Tibial nerve (tissue), 4 donors: ENCODE data around the gene UBASH3A. TPM values are rescaled to one million over a fixed set of nuclear protein-coding genes. Genes with fewer than 3 reads are reported as not detected.

Experiments used
- DNase-seq, 2 donors: peaks; one replicate each; pipeline ENCODE4 v3.0.0-alpha.2; 2019; ENCODE audit warnings: low spot score in 2 of 2
- H3K27ac ChIP-seq, 4 donors: fragments of 200-600 bp; sonication (generic) in 3 of 4; one replicate each; pipeline ENCODE4 v1.5.1; 2017 to 2019; ENCODE audit warnings: mild to moderate bottlenecking in 1 of 4
- H3K27me3 ChIP-seq, 2 donors: fragments of 200-600 bp; sonication (generic) in 1 of 2; one replicate each; pipeline versions ENCODE4 v1.5.1 to v1.6.0; 2017 to 2019
- H3K36me3 ChIP-seq, 3 donors: fragments of 200-600 bp; sonication (generic); one replicate each; pipeline ENCODE4 v1.5.1; 2018 to 2019
- H3K4me1 ChIP-seq, 4 donors: fragments of 200-600 bp; sonication (generic) in 3 of 4; one replicate each; pipeline ENCODE4 v1.5.1; 2017 to 2019
- H3K4me3 ChIP-seq, 4 donors: fragments of 200-600 bp; sonication (generic) in 3 of 4; one replicate each; pipeline ENCODE4 v1.5.1; 2017 to 2019; ENCODE audit warnings: mild to moderate bottlenecking in 1 of 4, moderate library complexity in 1 of 4
- H3K9me3 ChIP-seq, 4 donors: fragments of 200-600 bp; sonication (generic) in 3 of 4; one replicate each; pipeline ENCODE4 v1.5.1; 2017 to 2019
- EP300 ChIP-seq, 2 donors: sonication (generic); formaldehyde crosslinking; IDR thresholded peaks; one replicate each; pipeline ENCODE4 v1.6.1; 2017; ENCODE audit warnings: antibody characterized with exemption in 2 of 2, mild to moderate bottlenecking in 1 of 2
- POLR2A ChIP-seq, 2 donors: fragments of 450-650 bp; IDR thresholded peaks; one replicate each; pipeline ENCODE4 v1.6.1; 2017; ENCODE audit warnings: antibody characterized with exemption in 2 of 2, mild to moderate bottlenecking in 2 of 2, moderate library complexity in 2 of 2
- WGBS, 2 donors: methylation state at CpG; one replicate each; pipeline ENCODE4 v1.1.5; 2018; 5-methylcytosine and 5-hydroxymethylcytosine counted together
- total RNA-seq, 4 donors: library from RNA; depleted of rRNA; stranded (reverse); fragments of >200 nt; gene quantifications; one replicate each; pipeline ENCODE4 v1.1.0, GENCODE V29; 2016
- TF ChIP-seq, protein P1 (sequence below), 5 experiments: fragments of 200-600 bp in 3 of 5; fragments of 450-650 bp in 2 of 5; sonication (generic) in 3 of 5; IDR thresholded peaks; one replicate each; pipeline ENCODE4 v1.5.1; 2016 to 2019; ENCODE audit warnings: antibody characterized with exemption in 5 of 5, mild to moderate bottlenecking in 3 of 5, moderate library complexity in 2 of 5

UBASH3A gene
- total RNA-seq, 4 donors from 2014 or later, result 0.59 to 5.9 (median 0.90) TPM; not detected in 1

DNA sequence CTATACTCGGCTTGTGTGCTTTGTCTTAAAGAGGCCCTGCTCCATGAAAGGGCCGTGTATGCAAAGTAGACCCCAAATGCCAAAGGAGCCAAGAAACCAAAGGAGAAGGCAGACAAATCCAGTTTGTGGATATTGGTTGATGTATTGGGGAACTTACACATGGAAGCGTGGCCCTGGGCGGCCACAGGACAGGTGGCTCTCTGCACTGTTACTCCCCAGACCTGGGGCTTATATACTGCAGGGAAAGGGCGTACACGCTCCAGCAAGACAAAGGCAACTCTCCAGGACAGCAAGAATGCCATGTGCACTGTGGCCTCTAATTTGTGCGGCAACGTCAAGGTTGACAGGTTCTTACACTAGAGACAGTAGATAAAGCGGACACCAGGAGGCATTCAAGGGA lies 67.5 kb downstream of the UBASH3A start:
- Histone ChIP-seq H3K4me3 (no peak overlapping the region), H3K27me3 (no peaks in the 10 kb centered on the region), H3K4me1 (no peaks in the 10 kb centered on the region), H3K36me3 (no peaks in the 10 kb centered on the region), H3K27ac (no peak overlapping the region), H3K9me3 (no peaks in the 10 kb centered on the region)
- no peak for DNase-seq
- WGBS, 2 donors, result 85 to 88% methylated on average over 9 of the region's 9 CpGs
- no peak for TF ChIP-seq POLR2A (IDR thresholded peaks at IDR 0.05)

- Histone ChIP-seq H3K36me3 (no peaks in the 10 kb centered on the region), H3K4me3 (no peak overlapping the region), H3K27ac (no peak overlapping the region), H3K27me3 (no peaks in the 10 kb centered on the region), H3K9me3 (no peaks in the 10 kb centered on the region), H3K4me1 (no peaks in the 10 kb centered on the region)
- TF ChIP-seq POLR2A (IDR thresholded peaks at IDR 0.05), result no peak
- no peak for TF ChIP-seq EP300 (IDR thresholded peaks at IDR 0.05)
- TF ChIP-seq, protein P1, sequence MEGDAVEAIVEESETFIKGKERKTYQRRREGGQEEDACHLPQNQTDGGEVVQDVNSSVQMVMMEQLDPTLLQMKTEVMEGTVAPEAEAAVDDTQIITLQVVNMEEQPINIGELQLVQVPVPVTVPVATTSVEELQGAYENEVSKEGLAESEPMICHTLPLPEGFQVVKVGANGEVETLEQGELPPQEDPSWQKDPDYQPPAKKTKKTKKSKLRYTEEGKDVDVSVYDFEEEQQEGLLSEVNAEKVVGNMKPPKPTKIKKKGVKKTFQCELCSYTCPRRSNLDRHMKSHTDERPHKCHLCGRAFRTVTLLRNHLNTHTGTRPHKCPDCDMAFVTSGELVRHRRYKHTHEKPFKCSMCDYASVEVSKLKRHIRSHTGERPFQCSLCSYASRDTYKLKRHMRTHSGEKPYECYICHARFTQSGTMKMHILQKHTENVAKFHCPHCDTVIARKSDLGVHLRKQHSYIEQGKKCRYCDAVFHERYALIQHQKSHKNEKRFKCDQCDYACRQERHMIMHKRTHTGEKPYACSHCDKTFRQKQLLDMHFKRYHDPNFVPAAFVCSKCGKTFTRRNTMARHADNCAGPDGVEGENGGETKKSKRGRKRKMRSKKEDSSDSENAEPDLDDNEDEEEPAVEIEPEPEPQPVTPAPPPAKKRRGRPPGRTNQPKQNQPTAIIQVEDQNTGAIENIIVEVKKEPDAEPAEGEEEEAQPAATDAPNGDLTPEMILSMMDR (IDR thresholded peaks at IDR 0.05), result no peak
- 85 to 88% methylated on average over 12 to 13 of the region's 13 CpGs for WGBS, 2 donors
- no peak for DNase-seq
These were observed 68.1 kb downstream of the UBASH3A start for GRCh38 chr21:42471716-42472330.

- Histone ChIP-seq H3K9me3 (no peaks in the 10 kb centered on the region), H3K4me3 (no peak overlapping the region), H3K27ac (no peak overlapping the region), H3K27me3 (no peaks in the 10 kb centered on the region), H3K4me1 (no peaks in the 10 kb centered on the region), H3K36me3 (no peaks in the 10 kb centered on the region)
- 77 to 85% methylated on average over 7 of the region's 7 CpGs for WGBS, 2 donors
- TF ChIP-seq EP300 (IDR thresholded peaks at IDR 0.05) (no peak), POLR2A (IDR thresholded peaks at IDR 0.05) (no peak)
- TF ChIP-seq, protein P1 (IDR thresholded peaks at IDR 0.05), result no peak
- DNase-seq, result no peak
These were observed 68.8 kb downstream of the UBASH3A start for GRCh38 chr21:42472521-42472920.

DNA sequence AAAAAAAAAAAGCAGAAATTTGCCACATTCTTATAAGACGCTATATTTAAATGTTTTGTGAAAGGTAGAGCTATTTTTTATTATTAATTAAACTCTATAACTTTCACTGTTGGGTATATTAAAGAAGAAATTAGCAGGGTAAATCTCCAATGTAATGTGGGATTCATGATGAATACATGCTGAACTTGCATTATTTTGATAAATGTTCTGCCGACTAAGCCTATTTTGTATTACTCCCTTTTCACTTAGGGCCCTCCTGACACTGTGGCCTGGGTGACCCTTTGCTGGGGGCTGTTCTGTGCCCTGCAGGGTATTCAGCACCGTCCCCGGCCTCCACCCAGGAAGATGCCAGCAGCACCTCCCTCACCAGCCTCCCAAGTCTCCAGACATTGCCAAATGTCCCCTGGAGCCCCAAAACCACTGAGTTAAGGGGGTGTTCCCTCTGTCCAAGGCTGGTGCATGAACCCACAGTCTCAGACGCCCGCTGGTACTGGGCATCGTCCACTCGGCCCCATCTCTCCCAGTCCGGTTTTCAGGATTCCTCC lies 69.9 kb downstream of the UBASH3A start:
- no peak for DNase-seq
- Histone ChIP-seq H3K4me1 (no peaks in the 10 kb centered on the region), H3K9me3 (no peaks in the 10 kb centered on the region), H3K4me3 (no peak overlapping the region), H3K27me3 (no peaks in the 10 kb centered on the region), H3K36me3 (no peaks in the 10 kb centered on the region), H3K27ac (peak overlapping the region in 1 of 4 donors; percentile 25)
- TF ChIP-seq, protein P1 (IDR thresholded peaks at IDR 0.05), result no peak
- TF ChIP-seq EP300 (IDR thresholded peaks at IDR 0.05), result no peak
- TF ChIP-seq POLR2A (IDR thresholded peaks at IDR 0.05), result no peak
- WGBS, 2 donors, result 58 to 79% methylated on average over 9 of the region's 9 CpGs

DNA sequence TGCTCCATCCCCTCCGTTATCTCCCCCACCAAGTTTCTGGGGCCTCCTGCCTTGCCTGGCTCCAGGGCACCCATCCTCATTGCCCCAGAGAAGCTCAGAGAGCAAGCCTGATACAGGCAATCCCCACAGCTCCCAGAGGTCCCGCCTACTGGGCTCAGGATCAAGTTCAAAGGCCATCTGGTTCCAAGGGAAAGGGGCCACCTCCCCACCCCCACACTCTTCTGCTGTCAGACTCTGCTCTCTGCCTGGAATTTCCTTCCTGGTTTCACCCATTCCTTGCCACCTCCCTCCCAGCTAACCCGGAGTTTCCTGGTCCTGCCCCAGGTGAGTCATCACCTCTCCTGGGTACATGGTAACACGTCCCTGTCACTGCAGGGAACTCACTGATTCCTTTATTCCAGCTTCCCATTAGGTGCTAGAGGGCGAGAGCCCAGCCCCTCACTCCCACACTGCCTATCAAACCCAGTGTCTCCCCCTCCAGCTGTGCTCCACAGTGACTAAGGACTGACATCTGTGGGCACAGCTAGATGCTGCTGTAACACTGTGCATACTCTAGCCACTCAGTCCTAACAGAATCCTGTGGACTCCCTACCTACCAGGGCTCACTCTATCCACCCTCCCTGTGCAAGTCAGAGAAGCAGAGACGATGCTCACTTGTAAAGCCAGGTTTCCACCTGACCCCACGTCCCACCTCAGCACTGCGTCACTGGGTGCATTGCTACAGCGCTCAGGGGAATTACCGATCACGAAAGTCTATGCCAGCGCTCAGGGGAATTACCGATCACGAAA lies 70.5 kb downstream of the UBASH3A start:
- 63 to 69% methylated on average over 14 of the region's 14 CpGs for WGBS, 2 donors
- H3K27me3 ChIP-seq, result no peaks in the 10 kb centered on the region
- no peak for DNase-seq
- H3K4me3 ChIP-seq, result no peak overlapping the region
- H3K4me1 ChIP-seq, result no peaks in the 10 kb centered on the region
- TF ChIP-seq POLR2A (IDR thresholded peaks at IDR 0.05) (no peak), EP300 (IDR thresholded peaks at IDR 0.05) (no peak)
- TF ChIP-seq, protein P1 (IDR thresholded peaks at IDR 0.05), result no peak
- H3K9me3 ChIP-seq, result no peaks in the 10 kb centered on the region
- H3K27ac ChIP-seq, result peak overlapping the region in 1 of 4 donors; percentile 25
- no peaks in the 10 kb centered on the region for H3K36me3 ChIP-seq
